ENCODE results near the gene PCDHA8. TPM values are rescaled to one million over a fixed set of nuclear protein-coding genes. Genes with fewer than 3 reads are reported as not detected.

The PCDHA8 gene
- total and polyA plus RNA-seq, 10 of the 15 experiments (the other 5 are each of a cell fraction or from before 2014, with no cell fraction given) = not detected

- TF ChIP-seq E2F4 (IDR thresholded peaks at IDR 0.05; ENCODE audit: low read depth, low read length) = no peak
- TF ChIP-seq BACH1 (IDR thresholded peaks at IDR 0.05; ENCODE audit: borderline replicate concordance) = no peak
- TF ChIP-seq PAX5 (IDR thresholded peaks at IDR 0.05; ENCODE audit: borderline replicate concordance, low read depth, low read length) = no peak
- TF ChIP-seq SP1 (IDR thresholded peaks at IDR 0.05; ENCODE audit: low read depth, low read length) = no peak
- no peak for TF ChIP-seq RELB (IDR thresholded peaks at IDR 0.05; ENCODE audit: low read depth)
Measured at GRCh38 chr5:140862441-140863295, 21.7 kb downstream of the PCDHA8 start (continued).

- H3K4me2 ChIP-seq (ENCODE audit: control insufficient read depth, insufficient read depth) = no peak within 1 kb of the TSS
- no peak within 1 kb of the TSS for H3K27ac ChIP-seq (ENCODE audit: control insufficient read depth, insufficient read depth)
- ChIA-PET CTCF (interaction anchor here (0.6 to 0.9 kb wide), 3 partner anchors 8 to 680 kb away, joined by 3 to 4 read pairs (median 4); no protein-coding TSS in a partner anchor), SMC1A (ENCODE audit: uncharacterized antibody, unreplicated experiment) (no interaction called here), RAD21 (ENCODE audit: unreplicated experiment) (no interaction called here), POLR2A (no interaction called here)
- H4K20me1 ChIP-seq (ENCODE audit: control insufficient read depth, insufficient read depth) = no peaks in the 10 kb centered on the region
- no peak within 1 kb of the TSS for H2AFZ ChIP-seq (ENCODE audit: control insufficient read depth, low read depth, low read length)
- no peak within 1 kb of the TSS for H3K9ac ChIP-seq (ENCODE audit: control insufficient read depth, insufficient read depth, low read length)
- DNase-seq (ENCODE audit: low read depth, low spot score) = no peak
- no peaks in the 10 kb centered on the region for H3K36me3 ChIP-seq (ENCODE audit: control insufficient read depth in 2 of 2, insufficient read depth in 2 of 2, low read length in 1 of 2)
- no peaks in the 10 kb centered on the region for H3K79me2 ChIP-seq (ENCODE audit: control insufficient read depth, insufficient read depth, low read length)
- WGBS (ENCODE audit: insufficient coverage, insufficient replicate concordance, low lambda C conversion rate, missing lambda C conversion rate) = 59% methylated on average over 37 of the region's 41 CpGs
- TF ChIP-seq POLR2AphosphoS5 (IDR thresholded peaks at IDR 0.05; ENCODE audit: low read length) (no peak), CTCF (IDR thresholded peaks at IDR 0.05 in 2 of 3, conservative IDR thresholded peaks at IDR 0.05 in 1 of 3; ENCODE audit: control insufficient read depth in 2 of 3, extremely low read depth in 1 of 3, insufficient read depth in 1 of 3, low read depth in 3 of 3, low read length in 3 of 3) (peak in 1 of 3 experiments; percentile 13; a peak in 1 of 6 replicates)
- intact Hi-C loops (cut with micrococcal nuclease; ENCODE audit: unreplicated experiment) (no loop called here), in situ Hi-C loops (cut with MboI) (no loop called here)
- H3K4me3 ChIP-seq = no peak within 1 kb of the TSS
- ATAC-seq = no peak
- no peaks in the 10 kb centered on the region for H3K27me3 ChIP-seq (replicated peaks in 1 of 2; ENCODE audit: control insufficient read depth in 2 of 2, insufficient read depth in 2 of 2, low read length in 1 of 2)
- FAIRE-seq = no peak
- BruUV-seq (replicated peaks) = no TSS peak
- H3K9me3 ChIP-seq (replicated peaks; ENCODE audit: control insufficient read depth, insufficient read depth, low read length) = no peaks in the 10 kb centered on the region; the same call in 1 of the 3 replicates
- no peaks in the 10 kb centered on the region for H3K4me1 ChIP-seq (ENCODE audit: control insufficient read depth, insufficient read depth, low read length)
Measured at GRCh38 chr5:140868721-140869554, 28.0 kb downstream of the PCDHA8 start, which contains the start of gene PCDHA11. Gene PCDHA11, plus strand, starts transcription at chr5:140868957. Its CDS starts 147 bp downstream, at chr5:140869104.
